ENCODE measurements around the gene EPHB2. TPM values are rescaled to one million over a fixed set of nuclear protein-coding genes. Genes with fewer than 3 reads are reported as not detected.

The EPHB2 gene
- total RNA-seq, 5 donors from 2014 or later (not counting 1 experiment from before 2014, with no cell fraction given): 0.06 to 0.20 (median 0.12) TPM; not detected in 2

DNA sequence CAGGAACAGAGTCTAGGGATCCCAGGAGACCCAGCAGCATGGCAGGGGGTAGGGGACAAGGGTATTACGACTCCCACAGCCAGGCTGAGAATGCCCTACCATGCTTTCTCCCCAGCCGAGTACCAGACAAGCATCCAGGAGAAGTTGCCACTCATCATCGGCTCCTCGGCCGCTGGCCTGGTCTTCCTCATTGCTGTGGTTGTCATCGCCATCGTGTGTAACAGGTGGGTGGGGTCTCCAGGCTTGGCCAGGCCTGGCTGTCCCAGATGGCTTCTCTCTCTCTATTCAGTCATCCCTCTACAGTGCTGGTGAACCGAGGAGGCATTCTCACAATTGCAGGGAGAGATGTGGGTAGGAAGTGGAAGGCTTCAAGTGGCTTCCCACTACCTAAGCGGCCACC is 184.7 kb downstream of the EPHB2 start:
- DNase-seq (no peak), ATAC-seq (replicated peaks in 1 of 4) (no peak)
- Mint-ChIP-seq H3K9me3 (no peaks in the 10 kb centered on the region), H3K27ac (no peak overlapping the region), H3K36me3 (no peaks in the 10 kb centered on the region), H3K4me3 (no peak overlapping the region), H3K4me1 (no peaks in the 10 kb centered on the region), H3K27me3 (peaks cover 27 to 30% of the 10 kb centered on the region in 2 donors)
- Histone ChIP-seq H3K9me3 (no peaks in the 10 kb centered on the region), H3K27me3 (replicated peaks in 1 of 2; ENCODE audit: control insufficient read depth in 2 of 2, extremely low read depth in 1 of 2, insufficient read depth in 2 of 2, low read length in 1 of 2) (peaks cover 0 to 18% of the 10 kb centered on the region in 2 experiments), H3K4me3 (ENCODE audit: control insufficient read depth in 1 of 2, extremely low read depth in 1 of 2, low read length in 1 of 2) (no peak overlapping the region), H3K4me1 (ENCODE audit: control insufficient read depth in 1 of 2, extremely low read depth in 1 of 2, insufficient read depth in 2 of 2, low read length in 2 of 2) (no peaks in the 10 kb centered on the region), H3K36me3 (ENCODE audit: control insufficient read depth in 2 of 2, extremely low read depth in 1 of 2, insufficient read depth in 1 of 2, low read length in 1 of 2) (no peaks in the 10 kb centered on the region), H3K27ac (ENCODE audit: low read length) (no peak overlapping the region)
- 100% methylated on average over 1 of the region's 9 CpGs for WGBS (ENCODE audit: insufficient coverage)
- CTCF ChIA-PET: no interaction called here
- POLR2A ChIA-PET: no interaction called here

DNA sequence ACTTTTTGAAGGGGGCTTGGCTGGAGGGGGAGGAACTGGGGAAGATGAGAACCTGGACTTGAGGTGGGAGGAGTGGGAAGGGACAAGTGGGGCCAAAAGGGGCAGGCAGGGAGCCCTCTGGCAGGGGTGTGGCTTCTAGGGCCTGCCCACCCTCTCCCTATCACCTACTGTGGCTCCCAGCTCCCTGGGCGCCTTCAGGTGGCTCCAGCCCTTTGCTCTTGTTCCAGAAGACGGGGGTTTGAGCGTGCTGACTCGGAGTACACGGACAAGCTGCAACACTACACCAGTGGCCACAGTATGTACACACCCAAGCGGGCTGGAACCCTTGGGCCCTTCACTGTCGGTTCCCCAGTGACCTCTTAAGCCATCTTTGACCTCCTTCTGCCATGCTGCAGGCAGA is 185.5 kb downstream of the EPHB2 start:
- ATAC-seq (replicated peaks in 1 of 4) (no peak), DNase-seq (no peak)
- Histone ChIP-seq H3K4me3 (ENCODE audit: control insufficient read depth in 1 of 2, extremely low read depth in 1 of 2, low read length in 1 of 2) (no peak overlapping the region), H3K36me3 (ENCODE audit: control insufficient read depth in 2 of 2, extremely low read depth in 1 of 2, insufficient read depth in 1 of 2, low read length in 1 of 2) (no peaks in the 10 kb centered on the region), H3K27me3 (replicated peaks in 1 of 2; ENCODE audit: control insufficient read depth in 2 of 2, extremely low read depth in 1 of 2, insufficient read depth in 2 of 2, low read length in 1 of 2) (peaks cover 0 to 22% of the 10 kb centered on the region in 2 experiments), H3K27ac (ENCODE audit: low read length) (no peak overlapping the region), H3K9me3 (no peaks in the 10 kb centered on the region), H3K4me1 (ENCODE audit: control insufficient read depth in 1 of 2, extremely low read depth in 1 of 2, insufficient read depth in 2 of 2, low read length in 2 of 2) (no peaks in the 10 kb centered on the region)
- H3K27ac Mint-ChIP-seq: no peak overlapping the region
- no peak overlapping the region for H3K4me3 Mint-ChIP-seq
- H3K4me1 Mint-ChIP-seq: no peaks in the 10 kb centered on the region
- H3K9me3 Mint-ChIP-seq: no peaks in the 10 kb centered on the region
- 89% methylated on average over 7 of the region's 7 CpGs for WGBS (ENCODE audit: insufficient coverage)
- ChIA-PET CTCF (no interaction called here), POLR2A (no interaction called here)
- peaks cover 24 to 27% of the 10 kb centered on the region in 2 donors for H3K27me3 Mint-ChIP-seq
- H3K36me3 Mint-ChIP-seq: no peaks in the 10 kb centered on the region

DNA sequence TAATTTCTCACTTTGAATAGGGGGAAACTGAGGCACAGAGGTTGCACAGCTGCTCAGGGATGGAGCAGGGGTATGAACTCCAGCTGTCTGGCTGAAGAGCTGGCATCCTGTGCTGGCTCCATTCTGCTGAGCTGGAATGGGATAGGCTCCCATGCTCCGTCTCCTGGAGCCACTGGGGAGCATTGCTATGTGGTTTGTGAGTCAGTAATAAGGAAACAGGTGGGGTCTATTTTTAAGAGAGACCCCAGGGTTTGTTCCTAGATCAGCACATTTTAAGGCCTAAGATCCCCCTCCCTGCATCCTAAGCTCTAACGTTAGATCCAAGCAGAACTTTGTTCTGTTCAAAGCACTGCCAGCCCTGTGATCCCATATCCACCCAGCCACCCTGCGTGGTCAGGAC is 189.8 kb downstream of the EPHB2 start:
- POLR2A ChIA-PET: no interaction called here
- no peaks in the 10 kb centered on the region for H3K9me3 Mint-ChIP-seq
- peaks cover 0 to 34% of the 10 kb centered on the region in 2 experiments for H3K27me3 ChIP-seq (replicated peaks in 1 of 2; ENCODE audit: control insufficient read depth in 2 of 2, extremely low read depth in 1 of 2, insufficient read depth in 2 of 2, low read length in 1 of 2)
- no peak for ATAC-seq (replicated peaks in 1 of 4)
- 47% methylated on average over 2 of the region's 3 CpGs for WGBS (ENCODE audit: insufficient coverage)
- H3K36me3 Mint-ChIP-seq: no peaks in the 10 kb centered on the region
- DNase-seq: no peak
- no peak overlapping the region for H3K4me3 ChIP-seq (ENCODE audit: control insufficient read depth in 1 of 2, extremely low read depth in 1 of 2, low read length in 1 of 2)
- no peak overlapping the region for H3K27ac Mint-ChIP-seq
- H3K4me1 ChIP-seq (ENCODE audit: control insufficient read depth in 1 of 2, extremely low read depth in 1 of 2, insufficient read depth in 2 of 2, low read length in 2 of 2): no peaks in the 10 kb centered on the region
- peaks cover 28 to 34% of the 10 kb centered on the region in 2 donors for H3K27me3 Mint-ChIP-seq
- H3K4me3 Mint-ChIP-seq: no peak overlapping the region
- no peak overlapping the region for H3K27ac ChIP-seq (ENCODE audit: low read length)
- H3K4me1 Mint-ChIP-seq: no peaks in the 10 kb centered on the region
- no peaks in the 10 kb centered on the region for H3K9me3 ChIP-seq
- H3K36me3 ChIP-seq (ENCODE audit: control insufficient read depth in 2 of 2, extremely low read depth in 1 of 2, insufficient read depth in 1 of 2, low read length in 1 of 2): no peaks in the 10 kb centered on the region
- CTCF ChIA-PET: no interaction called here

- Histone ChIP-seq H3K36me3 (ENCODE audit: control insufficient read depth in 2 of 2, extremely low read depth in 1 of 2, insufficient read depth in 1 of 2, low read length in 1 of 2) (no peaks in the 10 kb centered on the region), H3K9me3 (no peaks in the 10 kb centered on the region), H3K4me1 (ENCODE audit: control insufficient read depth in 1 of 2, extremely low read depth in 1 of 2, insufficient read depth in 2 of 2, low read length in 2 of 2) (no peaks in the 10 kb centered on the region), H3K4me3 (ENCODE audit: control insufficient read depth in 1 of 2, extremely low read depth in 1 of 2, low read length in 1 of 2) (no peak overlapping the region), H3K27ac (ENCODE audit: low read length) (no peak overlapping the region), H3K27me3 (replicated peaks in 1 of 2; ENCODE audit: control insufficient read depth in 2 of 2, extremely low read depth in 1 of 2, insufficient read depth in 2 of 2, low read length in 1 of 2) (peaks cover 0 to 30% of the 10 kb centered on the region in 2 experiments)
- Mint-ChIP-seq H3K4me3 (no peak overlapping the region), H3K9me3 (no peaks in the 10 kb centered on the region), H3K27me3 (peaks cover 12 to 18% of the 10 kb centered on the region in 2 donors), H3K27ac (no peak overlapping the region), H3K36me3 (no peaks in the 10 kb centered on the region), H3K4me1 (no peaks in the 10 kb centered on the region)
- ChIA-PET POLR2A (no interaction called here), CTCF (no interaction called here)
- DNase-seq: no peak
- no peak for ATAC-seq (replicated peaks in 1 of 4)
- WGBS (ENCODE audit: insufficient coverage): 96% methylated on average over 2 of the region's 3 CpGs
Observed at GRCh38 chr1:22903113-22903512, 192.5 kb downstream of the EPHB2 start.

DNA sequence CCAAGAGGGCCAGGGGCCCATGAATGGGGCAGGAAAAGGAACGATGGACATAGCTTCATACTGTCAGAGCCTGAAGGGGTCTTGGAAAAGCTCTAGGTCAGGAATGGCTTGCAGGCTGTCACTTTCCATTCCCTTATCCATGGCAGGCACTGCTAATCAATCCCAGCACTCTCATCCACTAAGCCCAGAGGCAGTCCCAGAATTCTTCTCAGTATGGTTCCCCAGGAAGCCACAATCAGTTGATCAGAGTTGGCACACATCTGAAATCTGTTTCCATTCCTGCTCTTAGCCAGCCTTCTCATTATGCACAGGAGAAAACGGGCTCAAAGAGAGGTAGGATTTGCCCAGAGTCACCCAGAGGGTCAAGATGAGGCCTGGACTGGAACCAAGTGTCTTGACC is 196.3 kb downstream of the EPHB2 start:
- ChIA-PET POLR2A (no interaction called here), CTCF (no interaction called here)
- no peaks in the 10 kb centered on the region for H3K36me3 ChIP-seq (ENCODE audit: control insufficient read depth in 2 of 2, extremely low read depth in 1 of 2, insufficient read depth in 1 of 2, low read length in 1 of 2)
- DNase-seq: no peak
- H3K4me3 Mint-ChIP-seq: no peak overlapping the region
- no peak overlapping the region for H3K27ac ChIP-seq (ENCODE audit: low read length)
- no peaks in the 10 kb centered on the region for H3K4me1 Mint-ChIP-seq
- H3K27ac Mint-ChIP-seq: no peak overlapping the region
- WGBS (ENCODE audit: insufficient coverage): no CpG with 5 or more reads among the region's 2 CpGs
- H3K9me3 ChIP-seq: no peaks in the 10 kb centered on the region
- peaks cover 0 to 29% of the 10 kb centered on the region in 2 experiments for H3K27me3 ChIP-seq (replicated peaks in 1 of 2; ENCODE audit: control insufficient read depth in 2 of 2, extremely low read depth in 1 of 2, insufficient read depth in 2 of 2, low read length in 1 of 2)
- peaks cover 5 to 14% of the 10 kb centered on the region in 2 donors for H3K27me3 Mint-ChIP-seq
- ATAC-seq (replicated peaks in 1 of 4): no peak
- H3K9me3 Mint-ChIP-seq: no peaks in the 10 kb centered on the region
- no peaks in the 10 kb centered on the region for H3K4me1 ChIP-seq (ENCODE audit: control insufficient read depth in 1 of 2, extremely low read depth in 1 of 2, insufficient read depth in 2 of 2, low read length in 2 of 2)
- H3K4me3 ChIP-seq (ENCODE audit: control insufficient read depth in 1 of 2, extremely low read depth in 1 of 2, low read length in 1 of 2): no peak overlapping the region
- H3K36me3 Mint-ChIP-seq: no peaks in the 10 kb centered on the region

- H3K27ac Mint-ChIP-seq: no peak overlapping the region
- no peaks in the 10 kb centered on the region for H3K4me1 ChIP-seq (ENCODE audit: control insufficient read depth in 1 of 2, extremely low read depth in 1 of 2, insufficient read depth in 2 of 2, low read length in 2 of 2)
- H3K4me3 Mint-ChIP-seq: no peak overlapping the region
- H3K9me3 Mint-ChIP-seq: no peaks in the 10 kb centered on the region
- no peaks in the 10 kb centered on the region for H3K4me1 Mint-ChIP-seq
- H3K27me3 ChIP-seq (replicated peaks in 1 of 2; ENCODE audit: control insufficient read depth in 2 of 2, extremely low read depth in 1 of 2, insufficient read depth in 2 of 2, low read length in 1 of 2): peaks cover 0 to 29% of the 10 kb centered on the region in 2 experiments
- CTCF ChIA-PET: no interaction called here
- POLR2A ChIA-PET: no interaction called here
- no peaks in the 10 kb centered on the region for H3K9me3 ChIP-seq
- no peaks in the 10 kb centered on the region for H3K36me3 Mint-ChIP-seq
- 72% methylated on average over 3 of the region's 3 CpGs for WGBS (ENCODE audit: insufficient coverage)
- no peak overlapping the region for H3K27ac ChIP-seq (ENCODE audit: low read length)
- no peak overlapping the region for H3K4me3 ChIP-seq (ENCODE audit: control insufficient read depth in 1 of 2, extremely low read depth in 1 of 2, low read length in 1 of 2)
- peaks cover 4 to 11% of the 10 kb centered on the region in 2 donors for H3K27me3 Mint-ChIP-seq
- DNase-seq (no peak), ATAC-seq (replicated peaks in 1 of 4) (no peak)
- no peaks in the 10 kb centered on the region for H3K36me3 ChIP-seq (ENCODE audit: control insufficient read depth in 2 of 2, extremely low read depth in 1 of 2, insufficient read depth in 1 of 2, low read length in 1 of 2)
Observed at GRCh38 chr1:22907528-22907927, 196.9 kb downstream of the EPHB2 start.

DNA sequence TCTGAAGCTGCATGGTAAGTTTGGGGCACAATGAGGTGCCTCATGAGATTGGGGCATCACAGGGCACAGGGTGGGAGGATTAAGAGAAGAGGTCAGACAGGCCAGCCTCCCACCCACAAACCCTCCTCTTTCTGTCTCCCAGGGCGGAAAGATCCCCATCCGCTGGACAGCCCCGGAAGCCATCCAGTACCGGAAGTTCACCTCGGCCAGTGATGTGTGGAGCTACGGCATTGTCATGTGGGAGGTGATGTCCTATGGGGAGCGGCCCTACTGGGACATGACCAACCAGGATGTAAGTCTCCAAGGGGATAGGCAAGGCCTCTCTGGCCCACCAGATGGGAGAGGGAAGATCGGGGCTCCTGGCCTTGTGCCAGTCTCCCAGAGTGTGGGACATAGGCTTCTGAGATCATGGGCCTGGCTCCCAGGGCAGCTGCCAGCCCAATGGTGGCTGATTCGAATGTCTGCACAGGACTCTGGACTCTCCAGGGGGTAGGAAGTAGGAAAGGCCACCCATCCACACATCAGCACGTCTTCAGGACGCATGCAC is 198.3 kb downstream of the EPHB2 start:
- Histone ChIP-seq H3K27me3 (replicated peaks in 1 of 2; ENCODE audit: control insufficient read depth in 2 of 2, extremely low read depth in 1 of 2, insufficient read depth in 2 of 2, low read length in 1 of 2) (peaks cover 0 to 21% of the 10 kb centered on the region in 2 experiments), H3K36me3 (ENCODE audit: control insufficient read depth in 2 of 2, extremely low read depth in 1 of 2, insufficient read depth in 1 of 2, low read length in 1 of 2) (no peaks in the 10 kb centered on the region), H3K27ac (ENCODE audit: low read length) (no peak overlapping the region), H3K4me1 (ENCODE audit: control insufficient read depth in 1 of 2, extremely low read depth in 1 of 2, insufficient read depth in 2 of 2, low read length in 2 of 2) (no peaks in the 10 kb centered on the region), H3K4me3 (ENCODE audit: control insufficient read depth in 1 of 2, extremely low read depth in 1 of 2, low read length in 1 of 2) (no peak overlapping the region), H3K9me3 (no peaks in the 10 kb centered on the region)
- H3K9me3 Mint-ChIP-seq: no peaks in the 10 kb centered on the region
- no peak overlapping the region for H3K27ac Mint-ChIP-seq
- ATAC-seq (replicated peaks in 1 of 4): no peak
- DNase-seq: no peak
- no peak overlapping the region for H3K4me3 Mint-ChIP-seq
- CTCF ChIA-PET: no interaction called here
- H3K27me3 Mint-ChIP-seq: peaks cover 2 to 4% of the 10 kb centered on the region in 2 donors
- H3K36me3 Mint-ChIP-seq: no peaks in the 10 kb centered on the region
- H3K4me1 Mint-ChIP-seq: no peaks in the 10 kb centered on the region
- 85% methylated on average over 5 of the region's 11 CpGs for WGBS (ENCODE audit: insufficient coverage)
- POLR2A ChIA-PET: no interaction called here

Data from T-cell (primary cell).